GM18873 (cell line): Measurements from ENCODE around the gene SLC6A1.

ENCODE experiments used
- ATAC-seq: cut with Tn5 transposase; IDR thresholded peaks from one replicate; pipeline ENCODE4 v1.9.1; 2021; ENCODE audit warnings: mild to moderate bottlenecking, moderate library complexity, moderate number of reproducible peaks; ENCODE audit not compliant: unreplicated experiment, low FRiP score

The SLC6A1 gene

GRCh38 chr3:10992017-10992942 lies at the start of gene SLC6A1:
Gene SLC6A1 (plus strand): TSS chr3:10992748. CDS start chr3:11017212, 24,464 bp downstream.
- no peak for ATAC-seq

- no peak for ATAC-seq
Measured at GRCh38 chr3:10944866-10945265, 47.7 kb upstream of the SLC6A1 start.

- no peak for ATAC-seq
Measured at GRCh38 chr3:10945683-10946287, 46.8 kb upstream of the SLC6A1 start.

- no peak for ATAC-seq
Measured at GRCh38 chr3:10946526-10946925, 46.0 kb upstream of the SLC6A1 start.

- no peak for ATAC-seq
Measured at GRCh38 chr3:10948326-10948725, 44.2 kb upstream of the SLC6A1 start.

- ATAC-seq, result no peak
Measured at GRCh38 chr3:10949197-10949596, 43.4 kb upstream of the SLC6A1 start.

GRCh38 chr3:10950476-10951294 lies 41.9 kb upstream of the SLC6A1 start:
- no peak for ATAC-seq

GRCh38 chr3:10951295-10951926 lies 41.1 kb upstream of the SLC6A1 start:
- ATAC-seq, result no peak

GRCh38 chr3:10952525-10952924 lies 40.0 kb upstream of the SLC6A1 start:
- ATAC-seq, result no peak

GRCh38 chr3:10954740-10955139 lies 37.8 kb upstream of the SLC6A1 start:
- ATAC-seq, result no peak

- no peak for ATAC-seq
Measured at GRCh38 chr3:10955711-10956453, 36.7 kb upstream of the SLC6A1 start.

GRCh38 chr3:10956531-10956930 lies 36.0 kb upstream of the SLC6A1 start:
- no peak for ATAC-seq

- no peak for ATAC-seq
Measured at GRCh38 chr3:10956986-10957385, 35.6 kb upstream of the SLC6A1 start.

GRCh38 chr3:10957976-10958749 lies 34.4 kb upstream of the SLC6A1 start:
- ATAC-seq, result no peak

- no peak for ATAC-seq
Measured at GRCh38 chr3:10960255-10960654, 32.3 kb upstream of the SLC6A1 start.

GRCh38 chr3:10961921-10962320 lies 30.6 kb upstream of the SLC6A1 start:
- ATAC-seq, result no peak

- ATAC-seq, result no peak
Measured at GRCh38 chr3:10962481-10963036, 30.0 kb upstream of the SLC6A1 start.

- ATAC-seq, result no peak
Measured at GRCh38 chr3:10964537-10965167, 27.9 kb upstream of the SLC6A1 start.
